Activated naive CD4-positive, alpha-beta T cell treated with anti-CD3 and anti-CD28 coated beads for 36 hours (primary cell): Measurements from ENCODE around the gene ATP13A5. TPM values are rescaled to one million over a fixed set of nuclear protein-coding genes. Genes with fewer than 3 reads are reported as not detected.

Source experiments
- CTCF ChIA-PET: fragments of 350-600 bp; sonication (Branson Sonifier 250); formaldehyde crosslinking; loops from one replicate; lab custom pipeline; 2021; ENCODE audit warnings: antibody characterized with exemption; lab: Charles Lee
- DNase-seq: peaks from one replicate; pipeline ENCODE4 v3.0.0-alpha.2; 2020
- H3K27ac Mint-ChIP-seq: one replicate; pipeline ENCODE4 v1.8.0; 2021; ENCODE audit warnings: mild to moderate bottlenecking, mixed read lengths
- H3K27me3 Mint-ChIP-seq: one replicate; pipeline ENCODE4 v1.8.0; 2021; ENCODE audit warnings: low read depth, mixed read lengths
- H3K36me3 Mint-ChIP-seq: one replicate; pipeline ENCODE4 v1.8.0; 2021; ENCODE audit warnings: low read depth, mixed read lengths
- H3K4me1 Mint-ChIP-seq: one replicate; pipeline ENCODE4 v1.8.0; 2021; ENCODE audit warnings: low read depth, mixed read lengths
- H3K4me3 Mint-ChIP-seq: one replicate; pipeline ENCODE4 v1.8.0; 2021; ENCODE audit warnings: mild to moderate bottlenecking, moderate library complexity, mixed read lengths
- H3K9me3 Mint-ChIP-seq: one replicate; pipeline ENCODE4 v1.8.0; 2021; ENCODE audit warnings: mixed read lengths
- intact Hi-C: fragments of 100-400 bp; cut with micrococcal nuclease; formaldehyde crosslinking; loops from one replicate; pipeline ENCODE4 v1.15.1; 2023
- total RNA-seq, 2 experiments: library from RNA; stranded (reverse); gene quantifications; one replicate each; pipeline ENCODE4 v1.2.3, GENCODE V29; 2021

The ATP13A5 gene
- total RNA-seq, 2 experiments from 2014 or later, result not detected

DNA sequence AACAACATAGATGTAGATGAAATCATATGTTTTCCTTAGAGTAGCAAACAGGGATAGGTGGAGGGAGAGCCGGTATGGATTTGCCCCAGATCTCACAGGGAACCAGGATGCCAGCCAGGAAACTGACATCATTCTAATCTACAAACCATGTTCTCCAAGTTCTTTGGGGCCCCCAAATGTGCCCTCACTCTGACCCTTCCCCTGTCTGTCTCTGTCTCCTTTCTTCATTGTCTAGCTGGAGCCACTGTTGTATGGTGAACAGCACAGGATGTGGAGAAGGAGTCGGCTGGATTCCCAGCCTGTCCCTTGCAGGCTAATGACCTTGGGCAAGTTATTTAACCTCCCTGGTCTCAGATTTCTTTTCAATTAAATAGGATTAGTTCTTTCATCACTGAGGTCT lies 962 bp downstream of the ATP13A5 start:
- CTCF ChIA-PET, result no interaction called here
- intact Hi-C loops, result no loop called here
- DNase-seq, result no peak
- Mint-ChIP-seq H3K4me3 (no peak overlapping the region), H3K36me3 (no peaks in the 10 kb centered on the region), H3K27me3 (peaks cover 10% of the 10 kb centered on the region), H3K9me3 (no peaks in the 10 kb centered on the region), H3K4me1 (peaks cover 2% of the 10 kb centered on the region), H3K27ac (no peak overlapping the region)

- Mint-ChIP-seq H3K4me3 (no peak overlapping the region), H3K36me3 (no peaks in the 10 kb centered on the region), H3K9me3 (no peaks in the 10 kb centered on the region), H3K27ac (no peak overlapping the region), H3K4me1 (peaks cover 2% of the 10 kb centered on the region), H3K27me3 (peaks cover 12% of the 10 kb centered on the region)
- CTCF ChIA-PET, result no interaction called here
- no peak for DNase-seq
- intact Hi-C loops, result no loop called here
These were observed 2.9 kb downstream of the ATP13A5 start for GRCh38 chr3:193375614-193376013.

DNA sequence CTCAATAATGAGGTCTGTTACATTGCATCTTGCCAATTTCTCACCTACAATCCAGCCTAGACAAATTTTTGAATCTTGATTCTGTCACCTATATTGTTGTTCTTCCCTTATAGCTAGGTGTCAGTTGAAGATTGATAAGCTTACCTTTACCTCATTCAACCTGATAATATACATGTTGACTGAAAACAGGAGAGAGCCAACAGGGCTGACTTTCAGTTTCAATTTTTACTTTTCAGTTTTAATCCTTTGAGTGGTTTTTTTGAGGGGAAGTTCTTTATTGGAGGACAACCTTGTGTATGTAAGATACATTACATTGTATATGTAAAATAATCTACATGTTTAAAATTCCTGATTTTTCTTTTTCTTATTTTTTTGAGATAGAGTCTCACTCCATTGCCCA lies 5.8 kb downstream of the ATP13A5 start:
- Mint-ChIP-seq H3K4me3 (no peak overlapping the region), H3K9me3 (no peaks in the 10 kb centered on the region), H3K36me3 (no peaks in the 10 kb centered on the region), H3K27me3 (peaks cover 12% of the 10 kb centered on the region), H3K27ac (no peak overlapping the region), H3K4me1 (peaks cover 2% of the 10 kb centered on the region)
- no peak for DNase-seq
- intact Hi-C loops, result no loop called here
- CTCF ChIA-PET, result no interaction called here

GRCh38 chr3:193367868-193368267 lies 10.7 kb downstream of the ATP13A5 start:
- no peak for DNase-seq
- intact Hi-C loops, result no loop called here
- H3K36me3 Mint-ChIP-seq, result no peaks in the 10 kb centered on the region
- H3K27ac Mint-ChIP-seq, result no peak overlapping the region
- no peak overlapping the region for H3K4me3 Mint-ChIP-seq
- CTCF ChIA-PET, result no interaction called here
- H3K4me1 Mint-ChIP-seq, result peaks cover 2% of the 10 kb centered on the region
- peaks cover 6% of the 10 kb centered on the region for H3K27me3 Mint-ChIP-seq
- H3K9me3 Mint-ChIP-seq, result no peaks in the 10 kb centered on the region

DNA sequence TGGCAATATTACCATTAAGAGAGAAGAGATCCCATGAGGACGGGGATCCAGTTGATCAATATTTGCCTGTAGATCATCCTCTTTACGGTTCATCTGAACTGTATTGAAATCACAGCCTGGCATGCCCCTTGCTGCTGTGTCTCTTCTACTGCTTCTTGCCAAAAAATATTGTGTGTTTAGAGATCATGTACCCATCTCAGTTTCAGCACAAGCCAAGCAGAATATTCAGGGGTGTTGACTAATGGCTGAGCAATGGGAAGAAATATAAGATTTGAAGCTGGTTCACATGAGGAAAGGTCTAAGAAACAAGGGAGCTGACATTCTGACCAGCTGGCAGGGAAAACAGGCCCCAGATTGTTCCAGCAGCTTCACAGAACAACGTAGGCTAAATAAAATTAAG lies 21.3 kb downstream of the ATP13A5 start:
- Mint-ChIP-seq H3K9me3 (no peaks in the 10 kb centered on the region), H3K4me3 (no peak overlapping the region), H3K27ac (no peak overlapping the region), H3K27me3 (peaks cover 2% of the 10 kb centered on the region), H3K4me1 (no peaks in the 10 kb centered on the region), H3K36me3 (no peaks in the 10 kb centered on the region)
- CTCF ChIA-PET, result interaction anchor here (1.0 kb wide), 1 partner anchor 10 kb away, joined by 3 read pairs; no protein-coding TSS in a partner anchor
- no peak for DNase-seq
- intact Hi-C loops, result no loop called here

GRCh38 chr3:193354423-193354822 lies 24.1 kb downstream of the ATP13A5 start:
- DNase-seq, result no peak
- Mint-ChIP-seq H3K27ac (no peak overlapping the region), H3K4me1 (no peaks in the 10 kb centered on the region), H3K36me3 (no peaks in the 10 kb centered on the region), H3K9me3 (no peaks in the 10 kb centered on the region), H3K4me3 (no peak overlapping the region), H3K27me3 (no peaks in the 10 kb centered on the region)
- CTCF ChIA-PET, result no interaction called here
- intact Hi-C loops, result no loop called here

DNA sequence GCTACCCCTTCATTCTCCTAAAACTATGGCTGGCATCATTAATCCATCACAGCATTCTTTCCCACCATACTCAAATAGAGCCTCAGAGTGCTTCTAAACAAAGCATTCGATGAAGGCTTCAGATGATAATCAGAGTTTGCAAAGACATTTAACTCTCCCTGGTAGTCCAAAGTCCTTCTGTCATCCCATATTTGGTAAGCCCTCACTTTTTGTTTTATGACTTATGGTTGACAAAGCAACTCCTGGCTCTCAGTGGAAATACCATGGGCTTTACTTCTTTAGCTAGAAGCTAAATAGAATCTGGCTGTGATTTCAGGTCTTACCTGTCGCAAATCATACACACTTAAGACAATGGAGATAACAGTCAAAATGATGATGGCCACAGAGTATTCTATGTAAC lies 27.8 kb downstream of the ATP13A5 start:
- Mint-ChIP-seq H3K27me3 (peaks cover 3% of the 10 kb centered on the region), H3K36me3 (no peaks in the 10 kb centered on the region), H3K4me1 (no peaks in the 10 kb centered on the region), H3K27ac (no peak overlapping the region), H3K9me3 (no peaks in the 10 kb centered on the region), H3K4me3 (no peak overlapping the region)
- DNase-seq, result no peak
- CTCF ChIA-PET, result no interaction called here
- intact Hi-C loops, result no loop called here

DNA sequence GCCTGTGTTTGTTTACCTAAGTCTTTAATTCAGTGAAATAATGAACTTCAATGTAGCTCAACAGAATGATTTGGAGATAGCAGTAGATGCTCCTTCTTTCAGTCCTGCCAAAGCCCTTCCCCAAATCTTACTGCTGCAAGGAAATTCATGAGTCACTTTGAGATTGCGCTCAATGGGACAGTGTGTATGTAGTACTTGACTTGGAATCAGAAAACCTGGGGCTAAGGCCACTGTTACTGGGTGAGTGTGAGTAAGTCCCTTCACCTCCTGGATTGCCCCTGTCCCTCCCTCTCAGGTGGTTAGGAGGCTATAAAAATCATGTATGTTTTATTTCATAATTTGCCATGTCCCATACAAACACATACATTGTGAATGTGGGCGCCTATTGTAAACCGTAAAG lies 29.9 kb downstream of the ATP13A5 start:
- no peak overlapping the region for H3K4me3 Mint-ChIP-seq
- CTCF ChIA-PET, result no interaction called here
- no peak overlapping the region for H3K27ac Mint-ChIP-seq
- no peak for DNase-seq
- peaks cover 4% of the 10 kb centered on the region for H3K27me3 Mint-ChIP-seq
- intact Hi-C loops, result no loop called here
- H3K36me3 Mint-ChIP-seq, result no peaks in the 10 kb centered on the region
- no peaks in the 10 kb centered on the region for H3K4me1 Mint-ChIP-seq
- H3K9me3 Mint-ChIP-seq, result no peaks in the 10 kb centered on the region

DNA sequence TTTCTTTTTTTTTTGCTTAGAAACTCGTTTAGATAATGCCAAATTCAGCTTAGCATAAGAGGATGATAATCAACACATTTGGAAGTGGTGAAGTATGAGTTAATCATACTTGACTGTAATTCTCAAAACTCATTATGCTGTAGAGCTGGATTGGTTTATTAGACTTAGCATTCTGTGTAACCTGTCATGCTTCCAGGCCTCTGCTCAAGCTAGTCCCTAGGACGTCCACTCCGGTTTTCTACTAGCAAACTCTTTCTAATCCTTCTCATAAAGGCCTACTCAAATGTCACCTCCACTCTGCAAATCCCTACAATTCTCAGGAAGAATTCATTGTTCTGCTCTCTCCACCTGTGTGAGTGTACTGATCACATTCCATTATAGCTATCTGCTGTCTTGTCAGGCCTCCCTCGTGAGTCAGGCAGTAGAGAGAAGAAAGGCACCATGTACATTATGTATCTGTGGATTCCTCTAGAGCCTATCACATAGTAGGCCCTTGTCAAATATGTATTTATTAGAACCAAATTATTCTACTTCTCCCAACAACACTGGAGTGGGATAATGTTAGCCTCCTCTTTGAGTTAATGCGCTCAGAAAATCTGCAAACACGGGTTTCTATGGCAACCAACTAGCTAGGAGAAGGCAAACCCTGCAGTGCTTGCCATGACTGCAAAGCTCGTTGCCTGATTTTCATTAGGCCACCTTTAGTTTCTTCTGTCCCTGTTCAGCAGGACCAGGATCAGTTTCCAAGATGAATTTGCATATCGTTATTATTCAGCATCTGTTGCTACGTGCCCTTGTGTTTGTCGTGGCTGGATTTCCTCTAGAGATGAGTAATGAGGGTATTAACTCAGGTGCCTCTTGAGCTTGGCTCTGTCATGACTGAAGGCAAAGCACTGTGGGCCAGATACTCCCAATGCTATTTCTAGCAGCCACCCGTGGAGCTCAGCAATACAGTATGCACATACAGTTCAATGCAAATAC lies 30.7 kb downstream of the ATP13A5 start:
- intact Hi-C loops, result no loop called here
- CTCF ChIA-PET, result interaction anchor here (0.6 to 1.4 kb wide), 2 partner anchors 10 to 21 kb away, joined by 3 to 4 read pairs; no protein-coding TSS in a partner anchor
- peaks cover 8% of the 10 kb centered on the region for H3K27me3 Mint-ChIP-seq
- no peaks in the 10 kb centered on the region for H3K9me3 Mint-ChIP-seq
- H3K4me3 Mint-ChIP-seq, result no peak overlapping the region
- no peak overlapping the region for H3K27ac Mint-ChIP-seq
- H3K36me3 Mint-ChIP-seq, result no peaks in the 10 kb centered on the region
- no peaks in the 10 kb centered on the region for H3K4me1 Mint-ChIP-seq
- no peak for DNase-seq

GRCh38 chr3:193346259-193346658 lies 32.3 kb downstream of the ATP13A5 start:
- Mint-ChIP-seq H3K27ac (no peak overlapping the region), H3K27me3 (peaks cover 8% of the 10 kb centered on the region), H3K9me3 (no peaks in the 10 kb centered on the region), H3K36me3 (no peaks in the 10 kb centered on the region), H3K4me1 (no peaks in the 10 kb centered on the region), H3K4me3 (no peak overlapping the region)
- intact Hi-C loops, result no loop called here
- CTCF ChIA-PET, result interaction anchor here (0.5 to 1.4 kb wide), 2 partner anchors 11 to 84 kb away, joined by 3 read pairs; no protein-coding TSS in a partner anchor
- DNase-seq, result no peak

DNA sequence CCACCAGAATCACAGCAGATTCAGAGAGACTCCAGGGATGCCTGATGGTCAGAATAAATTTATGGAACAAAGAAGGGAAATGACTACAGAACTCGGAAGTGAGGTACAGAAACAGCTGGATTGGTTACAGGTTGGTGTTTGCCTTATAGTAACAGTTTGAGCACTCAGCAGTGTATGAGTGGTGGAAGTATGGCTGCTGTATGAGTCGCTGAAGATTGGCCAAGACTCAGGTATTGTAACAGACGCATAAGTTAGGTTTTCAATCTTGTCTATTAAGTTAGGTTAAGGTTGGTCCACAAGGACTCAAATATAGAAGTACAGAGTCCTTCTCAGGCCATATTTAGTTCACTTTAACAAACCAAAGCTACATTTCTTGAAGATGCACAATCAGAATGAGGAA lies 33.1 kb downstream of the ATP13A5 start:
- intact Hi-C loops, result no loop called here
- no peak for DNase-seq
- no peaks in the 10 kb centered on the region for H3K36me3 Mint-ChIP-seq
- no peaks in the 10 kb centered on the region for H3K9me3 Mint-ChIP-seq
- CTCF ChIA-PET, result no interaction called here
- no peaks in the 10 kb centered on the region for H3K4me1 Mint-ChIP-seq
- H3K27me3 Mint-ChIP-seq, result peaks cover 12% of the 10 kb centered on the region
- H3K4me3 Mint-ChIP-seq, result no peak overlapping the region
- H3K27ac Mint-ChIP-seq, result no peak overlapping the region

GRCh38 chr3:193344486-193344885 lies 34.1 kb downstream of the ATP13A5 start:
- CTCF ChIA-PET, result no interaction called here
- intact Hi-C loops, result no loop called here
- no peak overlapping the region for H3K4me3 Mint-ChIP-seq
- no peak for DNase-seq
- H3K27me3 Mint-ChIP-seq, result peaks cover 17% of the 10 kb centered on the region
- no peaks in the 10 kb centered on the region for H3K9me3 Mint-ChIP-seq
- no peaks in the 10 kb centered on the region for H3K36me3 Mint-ChIP-seq
- H3K4me1 Mint-ChIP-seq, result no peaks in the 10 kb centered on the region
- H3K27ac Mint-ChIP-seq, result no peak overlapping the region

GRCh38 chr3:193343726-193344222 lies 34.8 kb downstream of the ATP13A5 start:
- no peak overlapping the region for H3K27ac Mint-ChIP-seq

More at GRCh38 chr3:193343726-193344222, 34.8 kb downstream of the ATP13A5 start:
- Mint-ChIP-seq H3K4me1 (no peaks in the 10 kb centered on the region), H3K27me3 (peaks cover 17% of the 10 kb centered on the region), H3K9me3 (no peaks in the 10 kb centered on the region), H3K4me3 (no peak overlapping the region), H3K36me3 (no peaks in the 10 kb centered on the region)
- intact Hi-C loops, result no loop called here
- no peak for DNase-seq
- CTCF ChIA-PET, result no interaction called here
